AG10803 (cell line): ENCODE data around the gene IFFO2.

Experiments
- DNase-seq: peaks from one replicate; pipeline ENCODE4 v3.0.0; 2010; ENCODE audit warnings: low read depth
- H3K4me3 ChIP-seq: 2 replicates; pipeline ENCODE4 v1.5.1; 2011; ENCODE audit warnings: mild to moderate bottlenecking, low read length, control low read depth
- CTCF ChIP-seq: conservative IDR thresholded peaks from 2 replicates; pipeline ENCODE4 v1.5.1; 2011; ENCODE audit warnings: mild to moderate bottlenecking, low read length, control low read depth, inconsistent platforms

The IFFO2 gene

GRCh38 chr1:18951818-18952391 lies 4.6 kb downstream of the IFFO2 start:
- no peak overlapping the region for H3K4me3 ChIP-seq
- DNase-seq: peak; percentile 59
- no peak for TF ChIP-seq CTCF

DNA sequence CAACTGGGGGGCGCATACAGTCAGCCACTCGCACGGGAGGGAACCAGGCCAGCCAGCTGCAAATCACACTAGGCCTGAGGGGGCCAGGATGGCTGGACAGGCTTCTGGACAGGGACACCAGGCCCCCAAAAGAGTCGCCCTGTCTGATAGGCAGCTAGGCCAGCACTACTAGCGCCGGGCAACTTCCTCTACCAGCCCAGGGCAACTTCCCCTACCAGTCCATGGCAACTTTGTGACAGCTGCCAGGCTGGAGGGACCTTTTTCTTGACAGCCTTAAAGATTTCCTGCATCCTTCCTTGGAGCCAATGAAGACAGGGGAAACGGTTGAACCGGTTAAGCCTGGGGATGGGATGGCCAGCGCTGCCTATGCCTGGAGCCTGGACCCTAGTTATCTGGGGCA lies 5.1 kb downstream of the IFFO2 start:
- H3K4me3 ChIP-seq: peak overlapping the region; percentile 56; the same call in 1 of the 2 replicates
- no peak for DNase-seq
- TF ChIP-seq CTCF: no peak

DNA sequence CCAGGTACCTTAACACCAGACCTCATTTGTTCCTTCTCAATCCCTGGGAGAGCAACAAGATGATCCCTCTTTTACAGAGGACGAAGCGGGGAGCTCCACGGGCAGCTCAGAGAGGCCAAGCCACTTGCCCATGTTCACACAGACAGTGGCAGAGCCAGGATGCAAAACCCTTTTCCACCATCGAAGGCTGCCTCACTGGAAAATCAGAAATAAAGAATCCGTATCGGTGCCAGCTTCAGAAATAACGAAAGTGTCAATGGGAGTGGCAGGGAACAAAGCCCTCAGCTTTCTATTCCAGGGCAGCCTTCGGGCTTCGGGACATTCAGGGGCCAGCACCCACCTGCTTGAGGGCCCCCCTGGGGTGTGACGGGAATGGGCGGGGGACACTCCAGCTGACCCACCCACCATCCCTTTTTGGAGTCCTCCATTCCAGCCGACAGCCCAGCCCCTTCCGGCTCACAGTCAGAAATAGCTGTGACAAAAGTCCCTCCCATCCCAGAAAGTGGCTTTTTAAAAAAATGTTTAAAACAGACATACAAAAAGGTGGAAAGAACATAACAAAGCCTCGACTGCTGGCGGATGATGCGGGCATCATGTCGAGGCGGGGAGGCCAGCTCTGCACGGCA lies 6.0 kb downstream of the IFFO2 start:
- peak overlapping the region; percentile 56 for H3K4me3 ChIP-seq
- no peak for DNase-seq
- TF ChIP-seq CTCF: no peak

DNA sequence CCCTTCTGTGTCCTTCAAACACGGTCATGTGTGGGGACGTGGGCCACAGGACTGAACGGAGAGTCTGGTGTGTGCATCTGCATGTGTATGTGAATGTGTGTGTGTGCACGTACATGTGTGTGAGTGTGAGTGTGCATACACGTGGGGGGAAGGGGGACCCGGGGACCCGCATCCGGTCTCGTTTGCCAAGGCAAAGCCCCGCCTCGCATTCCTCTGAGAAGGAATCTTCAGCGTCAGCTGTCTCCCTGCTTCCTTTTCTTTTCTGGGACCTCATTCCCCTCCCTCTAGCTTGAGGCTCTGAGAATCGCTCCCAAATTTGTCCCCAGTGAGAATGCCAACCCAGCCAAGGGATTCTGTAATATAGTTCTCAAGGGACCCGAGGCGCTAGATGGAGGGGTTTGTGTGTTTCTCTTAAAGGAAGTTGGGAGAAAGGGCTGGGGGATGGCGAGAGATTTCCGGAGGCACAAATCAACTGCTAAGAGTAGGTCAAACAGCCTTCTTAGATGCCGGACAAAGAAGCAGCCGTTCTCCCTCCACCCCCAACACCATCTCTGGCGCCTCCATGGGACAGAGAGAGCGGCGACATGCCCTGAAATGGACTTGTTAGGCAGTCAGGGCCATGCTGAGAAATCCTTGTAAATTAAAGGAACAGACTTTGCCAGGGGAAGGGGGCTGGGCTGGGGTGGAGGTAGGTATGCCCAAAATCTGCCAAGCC lies 6.6 kb downstream of the IFFO2 start:
- peak overlapping the region; percentile 56 for H3K4me3 ChIP-seq
- peak; percentile 36 for TF ChIP-seq CTCF
- peak; percentile 79 for DNase-seq

DNA sequence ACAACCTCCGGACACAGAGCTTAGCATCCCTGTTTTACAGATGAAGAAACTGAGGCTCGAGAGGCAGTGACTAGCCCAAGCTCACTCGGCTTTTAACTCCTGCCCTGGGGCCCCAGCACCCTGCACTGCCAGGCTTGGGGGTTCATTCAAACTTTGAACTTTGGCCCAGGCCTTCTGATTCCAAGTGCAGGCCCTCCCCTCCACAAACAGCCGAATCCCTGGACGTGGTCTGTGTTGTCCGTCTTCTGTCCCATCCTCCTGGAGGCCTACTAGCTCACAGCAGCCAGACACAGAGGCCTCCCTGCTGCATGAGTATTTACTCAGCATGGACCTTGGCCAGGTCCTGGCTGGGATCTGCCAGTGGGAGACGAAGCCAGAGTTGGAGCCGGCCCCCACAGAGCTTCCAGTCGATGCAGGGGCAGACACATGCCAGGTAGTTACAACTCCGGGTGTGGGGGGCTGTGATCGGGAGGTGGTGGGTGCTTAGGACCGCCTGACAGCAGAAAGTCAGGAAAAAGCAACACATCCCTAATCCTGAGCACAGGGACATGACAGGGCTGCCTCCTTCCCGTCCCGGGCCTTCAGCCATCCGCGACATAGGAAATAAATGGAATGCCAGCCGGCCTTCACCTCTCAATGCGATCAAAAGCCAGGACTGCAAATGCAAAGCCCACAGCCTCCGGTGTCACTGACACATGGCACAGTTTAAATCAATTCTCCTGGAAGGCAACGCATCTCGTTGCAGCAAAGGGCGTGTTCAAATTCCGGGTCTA lies 7.4 kb downstream of the IFFO2 start:
- peak; percentile 39 for TF ChIP-seq CTCF
- DNase-seq: peak; percentile 85

DNA sequence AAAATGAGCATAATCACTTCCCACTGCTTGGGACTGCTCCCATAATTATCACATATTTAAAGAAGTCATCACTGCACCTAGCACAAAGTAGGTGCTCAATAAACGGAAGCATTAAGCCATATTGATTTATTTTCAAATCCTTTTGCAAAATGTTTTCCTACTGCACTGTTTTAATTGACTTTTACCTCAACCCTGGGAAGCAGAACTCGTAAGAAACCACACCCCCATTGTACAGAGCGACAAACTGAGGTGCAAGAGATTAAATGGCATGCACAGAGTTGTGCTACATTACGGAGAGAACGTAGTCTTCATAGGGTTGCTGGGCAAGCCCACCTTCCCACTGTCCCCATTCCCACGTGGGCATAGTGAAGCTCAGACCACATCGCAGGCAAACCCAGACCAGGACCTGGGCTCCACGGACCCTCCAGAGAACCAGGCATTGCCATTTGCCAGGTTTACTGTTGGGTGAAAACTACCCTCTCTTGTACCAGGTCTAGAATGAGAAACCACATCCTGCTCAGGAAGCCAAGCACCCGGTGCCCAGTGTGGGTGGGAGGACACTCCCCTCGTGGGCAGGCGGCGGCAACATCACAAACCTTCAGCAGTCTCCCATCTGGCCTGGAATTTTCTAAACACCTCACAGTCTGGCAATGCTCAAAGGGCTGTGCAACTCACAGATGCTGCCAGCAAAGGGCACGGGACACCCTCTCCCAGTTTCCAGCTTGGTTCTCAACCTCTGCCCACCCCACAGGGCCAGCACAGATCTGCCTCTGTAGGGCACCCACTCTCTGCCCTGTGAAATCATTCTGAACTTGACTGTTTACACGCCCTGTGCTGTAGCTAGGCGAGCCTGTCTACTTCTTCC lies 8.2 kb downstream of the IFFO2 start:
- DNase-seq: peak; percentile 79
- TF ChIP-seq CTCF: no peak
- H3K4me3 ChIP-seq: no peak overlapping the region

More for the DNA sequence above, 7.4 kb downstream of the IFFO2 start:
- peak overlapping the region; percentile 56 for H3K4me3 ChIP-seq
